Large intestine (tissue), 3 donors: ENCODE results near the gene USP49. TPM values are rescaled to one million over a fixed set of nuclear protein-coding genes. Genes with fewer than 3 reads are reported as not detected.

Experiments used
- DNase-seq, 2 donors: peaks; one replicate each; pipeline versions ENCODE4 v3.0.0 to v3.0.0-alpha.2; 2013
- H3K27ac ChIP-seq: one replicate; pipeline ENCODE4 v1.5.1; 2013; ENCODE audit warnings: low read length
- H3K27me3 ChIP-seq: 2 replicates; pipeline ENCODE4 v1.6.1; 2013; ENCODE audit warnings: low read length; ENCODE audit not compliant: control insufficient read depth, insufficient read depth
- H3K36me3 ChIP-seq: 2 replicates; pipeline ENCODE4 v1.6.1; 2013; ENCODE audit warnings: low read length; ENCODE audit not compliant: control insufficient read depth, insufficient read depth
- H3K4me1 ChIP-seq: one replicate; pipeline ENCODE4 v1.6.1; 2013; ENCODE audit warnings: low read length; ENCODE audit not compliant: control insufficient read depth, insufficient read depth
- H3K4me3 ChIP-seq: one replicate; pipeline ENCODE4 v1.5.1; 2013; ENCODE audit warnings: low read length
- H3K9me3 ChIP-seq: one replicate; pipeline ENCODE4 v1.6.1; 2013; ENCODE audit warnings: mild to moderate bottlenecking, low read depth, low read length, moderate library complexity; ENCODE audit not compliant: control insufficient read depth
- WGBS: methylation state at CpG from one replicate; pipeline ENCODE4 v1.1.5; 2013; ENCODE audit warnings: low lambda C conversion rate; ENCODE audit not compliant: insufficient coverage; 5-methylcytosine and 5-hydroxymethylcytosine counted together
- polyA plus RNA-seq: library from polyadenylated mRNA; unstranded; fragments of 120-200 nt; gene quantifications from one replicate; pipeline ENCODE4 v1.2.1, GENCODE V29; 2013

USP49 gene
- polyA plus RNA-seq, 1 donor = 5.3 TPM

DNA sequence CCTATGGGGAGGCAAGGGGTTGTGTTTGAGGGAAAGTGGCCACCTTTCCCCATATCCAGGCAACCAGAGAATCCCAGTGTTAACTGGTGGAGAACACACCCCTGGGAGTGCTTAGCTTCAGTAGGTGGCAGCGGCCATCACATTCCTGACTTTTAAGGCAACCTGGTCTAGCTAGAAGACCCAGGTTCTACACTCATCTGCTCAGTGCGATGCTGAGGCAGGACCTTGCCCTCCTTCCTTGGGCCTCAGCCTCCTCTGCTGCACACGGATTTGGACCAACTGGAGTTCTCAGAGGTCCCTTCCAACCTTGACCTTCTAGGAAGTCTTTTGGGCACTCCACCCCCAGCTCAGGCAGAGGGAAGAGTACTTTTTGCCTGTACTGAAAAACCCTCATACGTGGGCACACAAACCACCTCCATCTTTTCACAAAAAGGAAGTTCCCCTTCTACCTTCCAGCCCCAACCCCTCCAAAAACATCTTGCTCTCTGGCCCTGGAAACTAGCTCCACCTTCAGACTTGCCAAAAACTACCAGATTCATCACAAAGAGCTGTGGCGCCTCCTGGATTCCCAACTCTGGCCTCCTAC lies 43.5 kb upstream of the USP49 start:
- Histone ChIP-seq H3K4me1 (peaks cover 54% of the 10 kb centered on the region), H3K27me3 (no peaks in the 10 kb centered on the region), H3K27ac (peak overlapping the region; percentile 92), H3K4me3 (peak overlapping the region; percentile 35), H3K36me3 (peaks cover 32% of the 10 kb centered on the region), H3K9me3 (no peaks in the 10 kb centered on the region)
- peak in 1 of 2 donors; percentile 20 for DNase-seq
- WGBS = 56% methylated on average over 2 of the region's 5 CpGs

- no peak overlapping the region for H3K4me3 ChIP-seq
- H3K27ac ChIP-seq = peak overlapping the region; percentile 92
- H3K9me3 ChIP-seq = no peaks in the 10 kb centered on the region
- H3K4me1 ChIP-seq = peaks cover 54% of the 10 kb centered on the region
- peak; percentile 21 to 49 for DNase-seq
- peaks cover 37% of the 10 kb centered on the region for H3K36me3 ChIP-seq
- no peaks in the 10 kb centered on the region for H3K27me3 ChIP-seq
- no CpG with 5 or more reads among the region's 4 CpGs for WGBS
Observed at GRCh38 chr6:41937861-41938574, 42.8 kb upstream of the USP49 start.

DNA sequence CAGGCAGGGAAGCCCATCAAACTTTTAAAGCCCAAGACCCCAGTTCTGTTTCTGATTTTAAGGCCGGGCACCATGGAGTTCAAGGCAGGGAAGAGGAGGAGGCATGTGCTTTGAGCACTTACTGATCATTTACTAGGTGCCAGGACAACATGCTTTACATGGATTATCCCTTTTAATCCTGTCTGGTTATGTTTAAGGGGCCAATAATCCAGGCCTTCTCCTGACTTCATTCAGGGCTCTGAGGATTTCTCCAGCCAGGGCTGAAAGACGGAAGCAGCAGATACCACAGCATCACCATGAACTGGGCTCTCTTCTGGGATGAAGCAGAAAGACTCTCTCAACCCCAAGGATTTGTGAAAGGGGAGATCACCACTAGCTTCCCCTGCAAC lies 42.3 kb upstream of the USP49 start:
- H3K4me3 ChIP-seq = no peak overlapping the region

DNA sequence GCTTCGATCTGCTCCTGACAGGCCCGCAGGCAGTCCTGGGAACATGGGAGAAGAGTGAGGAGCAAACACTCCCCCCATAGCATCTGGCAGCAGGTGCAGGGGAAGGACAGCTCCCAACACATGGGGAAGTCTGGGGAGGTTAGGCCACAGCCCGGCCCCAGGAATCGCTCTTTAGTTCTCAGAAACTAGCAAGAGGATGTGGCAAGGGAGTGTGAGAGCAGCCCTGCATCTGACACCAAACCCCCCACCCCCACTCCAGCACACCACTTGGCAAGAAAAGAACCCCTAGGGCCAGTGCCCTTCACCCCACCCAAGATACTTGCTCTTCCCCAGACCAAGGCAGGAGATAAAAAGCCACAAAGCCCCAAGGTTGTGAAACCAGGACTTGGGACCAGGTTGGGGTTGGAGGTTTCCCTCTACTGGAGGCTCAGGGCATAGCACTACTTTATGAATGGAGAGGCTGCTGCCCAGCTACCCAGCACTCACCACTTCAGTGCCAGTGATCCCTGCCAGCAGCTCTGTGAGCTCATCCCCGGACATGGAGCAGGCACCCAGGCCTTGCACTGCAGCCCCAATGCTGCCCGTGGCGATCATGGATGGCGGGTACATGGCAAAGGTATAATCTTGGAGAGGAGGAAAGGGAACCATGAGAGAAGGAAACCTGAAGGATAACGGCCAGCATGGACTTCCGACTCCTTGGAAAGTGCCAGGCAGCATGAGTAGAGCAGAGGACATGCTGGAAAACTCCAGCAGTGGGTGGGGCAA lies 41.1 kb upstream of the USP49 start:
- no CpG with 5 or more reads among the region's 10 CpGs for WGBS
- no peak overlapping the region for H3K4me3 ChIP-seq
- peak overlapping the region; percentile 29 for H3K27ac ChIP-seq
- DNase-seq = peak; percentile 81 to 82
- H3K9me3 ChIP-seq = no peaks in the 10 kb centered on the region
- peaks cover 55% of the 10 kb centered on the region for H3K36me3 ChIP-seq
- peaks cover 50% of the 10 kb centered on the region for H3K4me1 ChIP-seq
- H3K27me3 ChIP-seq = no peaks in the 10 kb centered on the region

More for the DNA sequence above, 42.3 kb upstream of the USP49 start:
- peaks cover 43% of the 10 kb centered on the region for H3K36me3 ChIP-seq
- DNase-seq = no peak
- H3K9me3 ChIP-seq = no peaks in the 10 kb centered on the region
- H3K27me3 ChIP-seq = no peaks in the 10 kb centered on the region
- H3K4me1 ChIP-seq = peaks cover 54% of the 10 kb centered on the region
- peak overlapping the region; percentile 92 for H3K27ac ChIP-seq
- no CpG with 5 or more reads among the region's 2 CpGs for WGBS

- Histone ChIP-seq H3K4me3 (no peak overlapping the region), H3K27ac (peak overlapping the region; percentile 29), H3K36me3 (peaks cover 61% of the 10 kb centered on the region), H3K4me1 (peaks cover 50% of the 10 kb centered on the region), H3K9me3 (no peaks in the 10 kb centered on the region), H3K27me3 (no peaks in the 10 kb centered on the region)
- no CpG with 5 or more reads among the region's 8 CpGs for WGBS
- DNase-seq = no peak
Observed at GRCh38 chr6:41935685-41936072, 40.5 kb upstream of the USP49 start.

GRCh38 chr6:41935193-41935574 lies 40.0 kb upstream of the USP49 start:
- Histone ChIP-seq H3K4me3 (no peak overlapping the region), H3K4me1 (peaks cover 47% of the 10 kb centered on the region), H3K9me3 (no peaks in the 10 kb centered on the region), H3K36me3 (peaks cover 66% of the 10 kb centered on the region), H3K27me3 (no peaks in the 10 kb centered on the region), H3K27ac (no peak overlapping the region)
- WGBS = no CpG with 5 or more reads among the region's 1 CpG
- no peak for DNase-seq

- H3K4me3 ChIP-seq = no peak overlapping the region
- H3K9me3 ChIP-seq = no peaks in the 10 kb centered on the region
- WGBS = 100% methylated on average over 1 of the region's 7 CpGs
- no peak overlapping the region for H3K27ac ChIP-seq
- no peaks in the 10 kb centered on the region for H3K27me3 ChIP-seq
- H3K4me1 ChIP-seq = peaks cover 41% of the 10 kb centered on the region
- no peak for DNase-seq
- peaks cover 72% of the 10 kb centered on the region for H3K36me3 ChIP-seq
Observed at GRCh38 chr6:41934278-41935192, 39.4 kb upstream of the USP49 start.

DNA sequence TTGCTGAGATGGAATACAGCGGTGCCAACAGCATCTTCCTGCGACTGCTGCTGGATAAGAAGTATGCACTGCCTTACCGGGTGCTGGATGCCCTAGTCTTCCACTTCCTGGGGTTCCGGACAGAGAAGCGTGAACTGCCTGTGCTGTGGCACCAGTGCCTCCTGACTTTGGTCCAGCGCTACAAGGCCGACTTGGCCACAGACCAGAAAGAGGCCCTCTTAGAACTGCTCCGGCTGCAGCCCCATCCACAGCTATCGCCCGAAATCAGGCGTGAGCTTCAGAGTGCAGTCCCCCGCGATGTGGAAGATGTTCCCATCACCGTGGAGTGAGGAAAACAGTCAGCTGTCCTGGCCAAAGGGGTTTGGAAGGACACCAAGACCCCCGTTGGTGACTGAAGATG lies 37.2 kb upstream of the USP49 start:
- no peak overlapping the region for H3K4me3 ChIP-seq
- WGBS = 100% methylated on average over 1 of the region's 15 CpGs
- peaks cover 20% of the 10 kb centered on the region for H3K4me1 ChIP-seq
- H3K9me3 ChIP-seq = no peaks in the 10 kb centered on the region
- peaks cover 91% of the 10 kb centered on the region for H3K36me3 ChIP-seq
- no peaks in the 10 kb centered on the region for H3K27me3 ChIP-seq
- H3K27ac ChIP-seq = no peak overlapping the region
- no peak for DNase-seq

- Histone ChIP-seq H3K9me3 (no peaks in the 10 kb centered on the region), H3K27ac (no peak overlapping the region), H3K27me3 (no peaks in the 10 kb centered on the region), H3K4me1 (peaks cover 15% of the 10 kb centered on the region), H3K4me3 (no peak overlapping the region), H3K36me3 (peaks cover 89% of the 10 kb centered on the region)
- DNase-seq = no peak
- WGBS = 78% methylated on average over 2 of the region's 2 CpGs
Observed at GRCh38 chr6:41931792-41932191, 36.6 kb upstream of the USP49 start.

- Histone ChIP-seq H3K4me1 (no peaks in the 10 kb centered on the region), H3K27me3 (no peaks in the 10 kb centered on the region), H3K4me3 (no peak overlapping the region), H3K36me3 (peaks cover 74% of the 10 kb centered on the region), H3K9me3 (no peaks in the 10 kb centered on the region), H3K27ac (no peak overlapping the region)
- DNase-seq = no peak
- WGBS = no CpG with 5 or more reads among the region's 6 CpGs
Observed at GRCh38 chr6:41929924-41930323, 34.7 kb upstream of the USP49 start.
